Adrenal gland (tissue), 12 donors: ENCODE data around the gene CYP19A1. TPM values are rescaled to one million over a fixed set of nuclear protein-coding genes. Genes with fewer than 3 reads are reported as not detected.

ENCODE experiments used
- DNase-seq, 7 donors: peaks; one replicate each; pipeline ENCODE4 v3.0.0-alpha.2; 2019 to 2020
- H3K27ac ChIP-seq, 5 donors: fragments of 200-600 bp; sonication (generic) in 4 of 5; 1 replicate in 3 of 5; 2 replicates in 2 of 5; pipeline versions ENCODE4 v1.5.1 to v1.8.0; 2016 to 2020; ENCODE audit warnings: mild to moderate bottlenecking in 1 of 5
- H3K27me3 ChIP-seq: fragments of 200-600 bp; 2 replicates; pipeline ENCODE4 v1.8.0; 2021
- H3K36me3 ChIP-seq, 2 donors: fragments of 200-600 bp; replicated peaks in 1 of 2; 1 replicate in 1 of 2; 2 replicates in 1 of 2; pipeline versions ENCODE4 v1.5.1 to v1.8.0; 2018 to 2022
- H3K4me1 ChIP-seq, 2 donors: fragments of 200-600 bp; replicated peaks in 1 of 2; 1 replicate in 1 of 2; 2 replicates in 1 of 2; pipeline versions ENCODE4 v1.5.1 to v1.8.0; 2018 to 2021
- H3K4me3 ChIP-seq, 4 donors: fragments of 200-600 bp; sonication (generic) in 3 of 4; one replicate each; pipeline ENCODE4 v1.5.1; 2016 to 2018
- H3K9me3 ChIP-seq, 3 donors: fragments of 200-600 bp; sonication (generic) in 1 of 3; replicated peaks in 1 of 3; 1 replicate in 2 of 3; 2 replicates in 1 of 3; pipeline versions ENCODE4 v1.5.1 to v1.8.0; 2016 to 2021
- CTCF ChIP-seq, 6 experiments: fragments of 450-650 bp in 4 of 6; fragments of 200-600 bp in 2 of 6; sonication (generic) in 1 of 6; IDR thresholded peaks; 1 replicate in 5 of 6; 2 replicates in 1 of 6; pipeline versions ENCODE4 v1.5.1 to v1.8.0; 2016 to 2021; ENCODE audit warnings: antibody characterized with exemption in 6 of 6, mild to moderate bottlenecking in 2 of 6, moderate library complexity in 1 of 6
- POLR2A ChIP-seq, 2 donors: fragments of 450-650 bp; IDR thresholded peaks; one replicate each; pipeline ENCODE4 v1.6.1; 2017; ENCODE audit warnings: antibody characterized with exemption in 2 of 2, mild to moderate bottlenecking in 2 of 2, moderate library complexity in 1 of 2
- WGBS, 4 donors: extraction: QIAGEN DNeasy Blood & Tissue Kit in 2 of 4; methylation state at CpG; one replicate each; pipeline versions ENCODE4 v1.1.5 to v1.1.7; 2013 to 2017; 5-methylcytosine and 5-hydroxymethylcytosine counted together
- intact Hi-C, 2 donors: fragments of 100-400 bp; cut with DNase I; formaldehyde crosslinking; loops; one replicate each; pipeline versions ENCODE4 v1.14.1 to v1.15.0; 2022 to 2023
- polyA plus RNA-seq, 3 donors: library from polyadenylated mRNA; stranded (reverse); fragments of 200-250 nt in 2 of 3; fragments of 350-450 nt in 1 of 3; fragmentation: Illumina TruSeq in 1 of 3; extraction: RNeasy Lipid Tissue Mini Kit (QIAGEN cat#74804) in 1 of 3; gene quantifications; one replicate each; pipeline ENCODE4 v1.2.3, GENCODE V29; 2013 to 2014
- total RNA-seq, 9 donors: library from RNA; depleted of rRNA in 4 of 9; stranded (reverse); fragments of >200 nt in 4 of 9; fragments of 120-200 nt in 1 of 9; fragmentation: NEBNext Ultra II Directional in 1 of 9; extraction: Animal tissue kit (Norgen Biotek cat#: 25700) in 1 of 9; gene quantifications; one replicate each; pipeline versions ENCODE4 v1.1.0 to v1.2.4, GENCODE V29; 2013 to 2023
- donor health status: healthy with polysubstance abuse.
- donor health status: Bipolar disorder and iron deficiency.
- donor health status: DM: yes; HTN: yes; CAD: no.
- donor health status: DM: no; HTN: no; CAD: no.
- donor health status: DM: no; HTN: no; CAD: no.
- donor health status: DM: yes; HTN: yes; CAD: no.

The CYP19A1 gene
- total and polyA plus RNA-seq, 12 donors = 0.41 to 21.6 (median 1.3) TPM

DNA sequence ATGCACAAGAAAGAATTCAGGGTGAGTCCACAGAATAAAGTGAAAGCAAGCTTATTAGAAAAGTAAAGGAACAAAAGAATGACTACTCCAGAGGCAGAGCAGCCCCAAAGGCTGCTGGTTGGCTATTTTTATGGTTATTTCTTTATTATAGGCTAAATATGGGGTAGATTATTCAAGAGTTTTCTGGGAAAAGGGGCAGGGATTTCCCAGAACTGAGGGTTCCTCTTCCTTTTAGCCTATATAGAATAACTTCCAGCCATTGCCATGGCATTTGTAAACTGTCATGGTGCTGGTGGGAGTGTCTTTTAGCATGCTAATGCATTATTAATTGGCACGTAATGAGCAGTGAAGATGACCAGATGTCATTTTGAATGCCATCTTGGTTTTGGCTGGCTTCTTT, 16.7 kb upstream of the CYP19A1 start:
- intact Hi-C loops = no loop called here
- H3K9me3 ChIP-seq = no peaks in the 10 kb centered on the region
- no peak overlapping the region for H3K27ac ChIP-seq
- DNase-seq = no peak
- TF ChIP-seq CTCF (IDR thresholded peaks at IDR 0.05) (no peak), POLR2A (IDR thresholded peaks at IDR 0.05) (no peak)
- H3K27me3 ChIP-seq = no peaks in the 10 kb centered on the region
- no peak overlapping the region for H3K4me3 ChIP-seq
- H3K36me3 ChIP-seq = no peaks in the 10 kb centered on the region
- WGBS, 4 donors = 86 to 91% (median 90%) methylated on average over 1 of the region's 1 CpG
- H3K4me1 ChIP-seq = peaks cover 0 to 4% of the 10 kb centered on the region in 2 donors

DNA sequence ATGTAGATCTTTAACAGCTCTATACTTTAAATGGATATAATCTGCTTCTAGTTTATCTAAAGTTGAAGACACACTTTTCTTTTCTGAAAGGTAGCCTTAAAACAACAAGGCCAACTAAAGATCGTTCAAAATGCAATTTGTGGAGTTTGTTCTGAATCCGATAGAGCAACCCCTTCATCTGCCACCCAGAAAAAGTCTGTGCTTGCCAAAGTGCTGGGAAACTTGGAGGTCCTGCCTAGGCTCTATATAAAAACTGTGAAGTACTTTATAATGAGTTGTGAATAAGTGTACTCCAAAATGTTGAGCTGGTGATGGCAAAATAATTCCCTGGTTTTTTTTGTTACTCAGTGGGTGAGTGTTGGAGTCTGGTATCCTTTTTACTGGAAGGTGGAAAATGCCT, 15.6 kb upstream of the CYP19A1 start:
- H3K36me3 ChIP-seq = no peaks in the 10 kb centered on the region
- no peaks in the 10 kb centered on the region for H3K9me3 ChIP-seq
- peaks cover 0 to 4% of the 10 kb centered on the region in 2 donors for H3K4me1 ChIP-seq
- H3K4me3 ChIP-seq = no peak overlapping the region
- intact Hi-C loops = no loop called here
- 38 to 53% (median 51%) methylated on average over 2 of the region's 2 CpGs for WGBS, 4 donors
- H3K27me3 ChIP-seq = no peaks in the 10 kb centered on the region
- TF ChIP-seq CTCF (IDR thresholded peaks at IDR 0.05) (no peak), POLR2A (IDR thresholded peaks at IDR 0.05) (no peak)
- no peak for DNase-seq
- H3K27ac ChIP-seq = no peak overlapping the region

DNA sequence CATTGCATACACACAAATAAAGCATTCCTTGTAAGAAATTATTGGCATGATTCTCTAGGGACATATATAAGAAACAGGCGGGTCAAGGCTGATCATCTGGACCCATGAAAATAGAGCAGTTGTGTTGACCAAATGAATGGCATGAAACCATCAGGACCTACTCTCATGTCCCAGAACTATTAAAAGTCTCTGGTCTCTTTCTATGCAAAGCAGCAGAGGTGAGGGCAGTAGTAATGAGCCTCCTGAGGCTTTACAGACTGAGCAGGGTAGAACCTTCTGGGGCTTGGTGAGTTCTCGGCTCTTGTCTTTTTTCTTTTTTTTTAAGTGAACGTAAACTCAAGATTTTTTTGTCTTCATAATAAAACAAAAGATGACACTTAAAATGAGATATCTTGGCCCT, 12.3 kb upstream of the CYP19A1 start:
- no peak for DNase-seq
- H3K27ac ChIP-seq = no peak overlapping the region
- no peak overlapping the region for H3K4me3 ChIP-seq
- peaks cover 0 to 4% of the 10 kb centered on the region in 2 donors for H3K4me1 ChIP-seq
- no peaks in the 10 kb centered on the region for H3K27me3 ChIP-seq
- intact Hi-C loops = no loop called here
- TF ChIP-seq CTCF (IDR thresholded peaks at IDR 0.05) = no peak
- no peak for TF ChIP-seq POLR2A (IDR thresholded peaks at IDR 0.05)
- no peaks in the 10 kb centered on the region for H3K36me3 ChIP-seq
- 90 to 93% (median 92%) methylated on average over 3 of the region's 3 CpGs for WGBS, 4 donors
- H3K9me3 ChIP-seq = no peaks in the 10 kb centered on the region

DNA sequence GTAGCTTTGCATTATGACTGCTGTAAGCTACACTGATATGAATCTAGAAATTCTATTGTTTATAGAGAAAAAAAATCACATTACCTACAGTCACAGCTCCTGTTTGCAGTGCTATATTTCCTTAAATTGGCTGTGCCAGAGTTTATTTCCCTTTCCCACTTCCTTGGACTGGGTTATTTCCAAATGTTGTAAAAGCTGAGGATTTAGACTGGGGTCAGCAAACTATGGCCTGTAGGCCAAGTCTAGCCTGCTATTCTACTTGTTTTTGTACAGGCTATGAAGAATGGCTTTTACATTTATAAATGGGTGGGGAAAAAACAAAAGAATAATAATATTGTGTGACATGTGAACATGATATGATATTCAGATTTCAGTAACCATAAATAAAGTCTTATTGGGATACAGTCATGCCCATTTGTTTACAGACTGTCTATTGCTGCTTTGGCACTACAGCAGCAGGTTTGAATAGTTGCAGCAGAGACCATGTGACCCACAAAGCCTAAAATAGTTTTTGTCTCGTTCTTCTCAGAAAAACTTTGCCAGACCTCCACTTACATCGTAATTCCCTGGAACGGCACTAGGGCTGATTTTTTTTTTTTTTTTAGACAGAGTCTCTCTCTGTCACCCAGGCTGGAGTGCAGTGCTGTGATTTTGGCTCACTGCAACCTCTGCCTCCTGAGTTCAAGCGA, 10.9 kb upstream of the CYP19A1 start:
- Histone ChIP-seq H3K4me3 (no peak overlapping the region), H3K9me3 (no peaks in the 10 kb centered on the region), H3K27ac (peak overlapping the region in 1 of 5 donors; percentile 48), H3K36me3 (no peaks in the 10 kb centered on the region), H3K4me1 (peaks cover 0 to 4% of the 10 kb centered on the region in 2 donors), H3K27me3 (no peaks in the 10 kb centered on the region)
- intact Hi-C loops = no loop called here
- no peak for DNase-seq
- TF ChIP-seq POLR2A (IDR thresholded peaks at IDR 0.05) (no peak), CTCF (IDR thresholded peaks at IDR 0.05) (no peak)
- WGBS, 4 donors = 49 to 61% (median 53%) methylated on average over 4 of the region's 4 CpGs
